HG03196 (cell line): ENCODE measurements around the gene FIP1L1.
A peak's percentile ranks its signal among the peaks of the same experiment; 100 is the strongest.
"Not testable (repeated sequence)": the region's sequence is repeated elsewhere in the genome, so short reads cannot be mapped to it uniquely, and the experiment has no call there.

Experiments used
- ATAC-seq: cut with Tn5 transposase; IDR thresholded peaks from one replicate; pipeline ENCODE4 v1.9.1; 2021; ENCODE audit not compliant: unreplicated experiment

FIP1L1 gene

GRCh38 chr4:53377319-53378170 lies at the start of gene FIP1L1:
Gene FIP1L1 (plus strand): TSS chr4:53377641. CDS start chr4:53377839, 198 bp downstream.
- ATAC-seq: peak; percentile 83

- not testable (repeated sequence) for ATAC-seq
Measured at GRCh38 chr4:53334916-53335315, 42.5 kb upstream of the FIP1L1 start.

- not testable (repeated sequence) for ATAC-seq
Measured at GRCh38 chr4:53340145-53340544, 37.3 kb upstream of the FIP1L1 start.

GRCh38 chr4:53346392-53346791 lies 31.0 kb upstream of the FIP1L1 start:
- not testable (repeated sequence) for ATAC-seq

GRCh38 chr4:53346920-53347852 lies 30.3 kb upstream of the FIP1L1 start:
- ATAC-seq: no peak

GRCh38 chr4:53348046-53348445 lies 29.4 kb upstream of the FIP1L1 start:
- ATAC-seq: no peak

GRCh38 chr4:53349091-53349491 lies 28.4 kb upstream of the FIP1L1 start:
- no peak for ATAC-seq

- ATAC-seq: no peak
Measured at GRCh38 chr4:53354012-53354722, 23.3 kb upstream of the FIP1L1 start.

GRCh38 chr4:53355930-53356521 lies 21.4 kb upstream of the FIP1L1 start:
- no peak for ATAC-seq

GRCh38 chr4:53361451-53361850 lies 16.0 kb upstream of the FIP1L1 start:
- no peak for ATAC-seq

- no peak for ATAC-seq
Measured at GRCh38 chr4:53362093-53362492, 15.3 kb upstream of the FIP1L1 start.

- ATAC-seq: no peak
Measured at GRCh38 chr4:53364624-53365023, 12.8 kb upstream of the FIP1L1 start.

GRCh38 chr4:53365121-53365485 lies 12.3 kb upstream of the FIP1L1 start:
- peak; percentile 21 for ATAC-seq

GRCh38 chr4:53365486-53366300 lies 11.7 kb upstream of the FIP1L1 start, which contains the start of gene SCFD2:
Gene SCFD2 (minus strand): TSS chr4:53366061.
- peak; percentile 95 for ATAC-seq

GRCh38 chr4:53366301-53366716 lies 11.1 kb upstream of the FIP1L1 start:
- ATAC-seq: no peak

- no peak for ATAC-seq
Measured at GRCh38 chr4:53367721-53368120, 9.7 kb upstream of the FIP1L1 start.

- no peak for ATAC-seq
Measured at GRCh38 chr4:53371049-53371448, 6.4 kb upstream of the FIP1L1 start.

- ATAC-seq: no peak
Measured at GRCh38 chr4:53371843-53372521, 5.5 kb upstream of the FIP1L1 start.

- no peak for ATAC-seq
Measured at GRCh38 chr4:53374777-53375258, 2.6 kb upstream of the FIP1L1 start.
